ENCODE measurements around the gene TRIM8.
A peak's percentile ranks its signal among the peaks of the same experiment; 100 is the strongest.

TRIM8 gene

GRCh38 chr10:102675011-102675665, 30.9 kb downstream of the TRIM8 start:
- ChIA-PET POLR2A (interaction anchor here (0.6 to 2.2 kb wide), 4 partner anchors 14 to 225 kb away, joined by 3 to 11 read pairs (median 4); no protein-coding TSS in a partner anchor), CTCF (interaction anchor here (1.0 to 8.3 kb wide), 7 partner anchors 12 to 226 kb away, joined by 3 to 84 read pairs (median 5); partner anchors contain the start of genes ARL3 and SFXN2)
- TF ChIP-seq, protein P1, sequence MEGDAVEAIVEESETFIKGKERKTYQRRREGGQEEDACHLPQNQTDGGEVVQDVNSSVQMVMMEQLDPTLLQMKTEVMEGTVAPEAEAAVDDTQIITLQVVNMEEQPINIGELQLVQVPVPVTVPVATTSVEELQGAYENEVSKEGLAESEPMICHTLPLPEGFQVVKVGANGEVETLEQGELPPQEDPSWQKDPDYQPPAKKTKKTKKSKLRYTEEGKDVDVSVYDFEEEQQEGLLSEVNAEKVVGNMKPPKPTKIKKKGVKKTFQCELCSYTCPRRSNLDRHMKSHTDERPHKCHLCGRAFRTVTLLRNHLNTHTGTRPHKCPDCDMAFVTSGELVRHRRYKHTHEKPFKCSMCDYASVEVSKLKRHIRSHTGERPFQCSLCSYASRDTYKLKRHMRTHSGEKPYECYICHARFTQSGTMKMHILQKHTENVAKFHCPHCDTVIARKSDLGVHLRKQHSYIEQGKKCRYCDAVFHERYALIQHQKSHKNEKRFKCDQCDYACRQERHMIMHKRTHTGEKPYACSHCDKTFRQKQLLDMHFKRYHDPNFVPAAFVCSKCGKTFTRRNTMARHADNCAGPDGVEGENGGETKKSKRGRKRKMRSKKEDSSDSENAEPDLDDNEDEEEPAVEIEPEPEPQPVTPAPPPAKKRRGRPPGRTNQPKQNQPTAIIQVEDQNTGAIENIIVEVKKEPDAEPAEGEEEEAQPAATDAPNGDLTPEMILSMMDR (IDR thresholded peaks at IDR 0.05; ENCODE audit: control extremely low read depth, extremely low read depth, low read depth, missing control alignments), result no peak
- peak; percentile 37 for DNase-seq (ENCODE audit: extremely low spot score)

- peak; percentile 56 for DNase-seq (ENCODE audit: extremely low spot score)
Observed at GRCh38 chr10:102675666-102676533, 31.6 kb downstream of the TRIM8 start.

DNA sequence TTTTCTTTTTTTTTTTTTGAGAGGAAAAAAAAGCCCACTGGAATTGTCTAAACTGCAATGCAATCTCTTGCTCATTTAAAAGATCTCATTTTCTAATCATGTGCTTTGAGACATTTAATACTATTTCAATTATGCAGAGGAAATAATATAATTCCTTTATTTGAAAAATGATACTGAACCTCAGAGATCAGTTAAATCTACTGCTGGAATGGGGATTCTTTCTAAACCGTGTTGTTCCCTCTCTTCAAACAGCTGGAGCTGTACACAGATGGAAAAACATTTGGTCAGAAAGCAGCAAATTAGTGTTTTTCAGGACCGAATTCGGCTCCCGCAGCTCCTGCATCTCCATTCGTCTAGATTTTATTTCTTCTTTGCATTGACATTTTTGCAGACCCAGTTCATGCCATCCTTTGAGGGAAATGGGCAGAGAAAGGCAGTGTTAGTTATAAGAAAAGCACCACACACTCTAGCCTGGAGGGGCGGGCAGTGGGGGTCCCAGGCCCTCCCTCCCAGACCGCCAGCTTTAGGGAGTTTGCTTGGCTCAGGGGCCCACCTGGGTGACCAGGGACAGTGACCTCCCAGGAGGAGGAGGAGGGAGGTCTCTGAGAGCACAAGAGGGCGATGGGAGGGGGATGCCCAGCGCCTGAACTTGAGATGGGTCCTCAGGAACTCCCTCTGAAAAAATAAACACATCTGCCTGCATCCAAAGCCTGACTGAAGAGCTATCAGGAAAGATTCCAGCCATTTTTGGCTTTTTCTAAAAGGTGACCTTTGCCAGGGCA, 32.4 kb downstream of the TRIM8 start:
- CTCF ChIA-PET, result interaction anchor here (0.9 to 8.3 kb wide), 9 partner anchors 7 to 224 kb away, joined by 3 to 84 read pairs (median 4); partner anchors contain the start of genes ARL3 and SFXN2

More at GRCh38 chr10:102675666-102676533, 31.6 kb downstream of the TRIM8 start:
- ChIA-PET POLR2A (interaction anchor here (0.6 to 2.2 kb wide), 4 partner anchors 15 to 707 kb away, joined by 3 to 11 read pairs (median 6); no protein-coding TSS in a partner anchor), CTCF (interaction anchor here (1.0 to 8.3 kb wide), 7 partner anchors 13 to 225 kb away, joined by 3 to 84 read pairs (median 5); partner anchors contain the start of genes ARL3 and SFXN2)
- TF ChIP-seq, protein P1 (IDR thresholded peaks at IDR 0.05; ENCODE audit: control extremely low read depth, extremely low read depth, low read depth, missing control alignments), result no peak

GRCh38 chr10:102677331-102678067, 33.2 kb downstream of the TRIM8 start:
- POLR2A ChIA-PET, result no interaction called here
- no peak for DNase-seq (ENCODE audit: extremely low spot score)
- CTCF ChIA-PET, result interaction anchor here (0.6 to 8.3 kb wide), 18 partner anchors 8 to 224 kb away, joined by 3 to 84 read pairs (median 7); partner anchors contain the start of genes ARL3, CYP17A1, SFXN2 and SUFU
- TF ChIP-seq, protein P1 (IDR thresholded peaks at IDR 0.05; ENCODE audit: control extremely low read depth, extremely low read depth, low read depth, missing control alignments), result peak; percentile 0

More for the DNA sequence above, 32.4 kb downstream of the TRIM8 start:
- TF ChIP-seq, protein P1 (IDR thresholded peaks at IDR 0.05; ENCODE audit: control extremely low read depth, extremely low read depth, low read depth, missing control alignments), result no peak
- POLR2A ChIA-PET, result interaction anchor here (0.6 to 2.2 kb wide), 2 partner anchors 16 to 707 kb away, joined by 6 to 7 read pairs; no protein-coding TSS in a partner anchor
- DNase-seq (ENCODE audit: extremely low spot score), result no peak

DNA sequence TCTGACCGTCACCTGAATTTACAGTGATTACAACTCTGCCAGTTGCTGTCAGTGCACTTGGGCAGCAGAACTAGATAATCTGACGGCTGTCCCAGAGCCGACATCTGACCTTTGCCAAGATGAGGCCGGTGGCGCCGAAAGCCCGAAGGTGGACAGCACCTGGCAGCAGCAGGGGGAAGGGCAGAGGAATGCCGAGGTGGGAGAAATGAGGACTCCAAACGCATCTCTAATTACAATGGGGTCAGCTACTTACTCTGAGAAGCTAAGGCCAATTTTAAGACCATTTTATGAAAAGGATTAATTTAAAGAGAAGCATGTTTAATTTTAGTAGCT, 33.8 kb downstream of the TRIM8 start:
- POLR2A ChIA-PET, result no interaction called here
- CTCF ChIA-PET, result interaction anchor here (0.6 to 8.3 kb wide), 18 partner anchors 9 to 223 kb away, joined by 3 to 84 read pairs (median 7); partner anchors contain the start of genes ARL3, CYP17A1, SFXN2 and SUFU
- DNase-seq (ENCODE audit: extremely low spot score), result no peak
- TF ChIP-seq, protein P1 (IDR thresholded peaks at IDR 0.05; ENCODE audit: control extremely low read depth, extremely low read depth, low read depth, missing control alignments), result no peak

Measured in GM10248 (cell line).